Parathyroid adenoma (tissue), 2 donors: Measurements from ENCODE around the gene UBR2.

Experiments
- H2AFZ ChIP-seq: fragments of 300-600 bp; sonication (generic); one replicate; pipeline ENCODE4 v1.7.0; 2017; ENCODE audit warnings: antibody characterized with exemption, mild to moderate bottlenecking
- H3K27ac ChIP-seq: fragments of 300-600 bp; sonication (generic); one replicate; pipeline ENCODE4 v1.7.0; 2017
- H3K27me3 ChIP-seq: fragments of 300-600 bp; sonication (generic); one replicate; pipeline ENCODE4 v1.7.0; 2017; ENCODE audit warnings: low read length; ENCODE audit not compliant: control insufficient read depth, insufficient read depth
- H3K36me3 ChIP-seq: fragments of 300-600 bp; sonication (generic); one replicate; pipeline ENCODE4 v1.7.0; 2017; ENCODE audit warnings: low read length; ENCODE audit not compliant: control insufficient read depth, insufficient read depth
- H3K4me1 ChIP-seq: fragments of 300-600 bp; sonication (generic); one replicate; pipeline ENCODE4 v1.7.0; 2017; ENCODE audit warnings: control low read depth
- H3K4me2 ChIP-seq: fragments of 300-600 bp; sonication (generic); one replicate; pipeline ENCODE4 v1.7.0; 2017; ENCODE audit warnings: low read length
- H3K4me3 ChIP-seq: fragments of 300-600 bp; sonication (generic); one replicate; pipeline ENCODE4 v1.7.0; 2017; ENCODE audit warnings: low read depth, low read length
- H3K79me2 ChIP-seq: fragments of 300-600 bp; sonication (generic); one replicate; pipeline ENCODE4 v1.7.0; 2017; ENCODE audit warnings: control low read depth
- H3K9ac ChIP-seq: fragments of 300-600 bp; sonication (generic); one replicate; pipeline ENCODE4 v1.7.0; 2017; ENCODE audit warnings: mild to moderate bottlenecking
- H3K9me3 ChIP-seq: fragments of 300-600 bp; sonication (generic); one replicate; pipeline ENCODE4 v1.7.0; 2017; ENCODE audit warnings: low read length; ENCODE audit not compliant: control insufficient read depth
- CTCF ChIP-seq: fragments of 300-600 bp; sonication (generic); IDR thresholded peaks from one replicate; pipeline ENCODE4 v1.7.0; 2017; ENCODE audit warnings: antibody characterized with exemption, mild to moderate bottlenecking
- donor health status: primary hyperparathyroidism.

UBR2 gene

GRCh38 chr6:42522036-42522435, 41.8 kb upstream of the UBR2 start:
- Histone ChIP-seq H3K79me2 (no peaks in the 10 kb centered on the region), H3K36me3 (no peaks in the 10 kb centered on the region), H3K4me2 (no peak overlapping the region), H3K4me3 (no peak overlapping the region), H3K27me3 (no peaks in the 10 kb centered on the region), H3K27ac (no peak overlapping the region), H3K9me3 (no peaks in the 10 kb centered on the region), H3K9ac (no peak overlapping the region), H3K4me1 (no peaks in the 10 kb centered on the region), H2AFZ (no peak overlapping the region)
- no peak for TF ChIP-seq CTCF

- no peak overlapping the region for H3K27ac ChIP-seq
- H3K36me3 ChIP-seq = no peaks in the 10 kb centered on the region
- H3K4me2 ChIP-seq = no peak overlapping the region
- H3K9ac ChIP-seq = no peak overlapping the region
- no peaks in the 10 kb centered on the region for H3K4me1 ChIP-seq
- no peak for TF ChIP-seq CTCF
- no peaks in the 10 kb centered on the region for H3K79me2 ChIP-seq
- H3K27me3 ChIP-seq = no peaks in the 10 kb centered on the region
- H3K4me3 ChIP-seq = no peak overlapping the region
- no peak overlapping the region for H2AFZ ChIP-seq
- H3K9me3 ChIP-seq = no peaks in the 10 kb centered on the region
These were observed 40.7 kb upstream of the UBR2 start for GRCh38 chr6:42522942-42523814.

- no peak overlapping the region for H3K4me3 ChIP-seq
These were observed 38.6 kb upstream of the UBR2 start for GRCh38 chr6:42525206-42525605.

GRCh38 chr6:42526616-42527015, 37.2 kb upstream of the UBR2 start:
- no peaks in the 10 kb centered on the region for H3K36me3 ChIP-seq
- no peak for TF ChIP-seq CTCF
- no peak overlapping the region for H3K27ac ChIP-seq
- H2AFZ ChIP-seq = no peak overlapping the region
- no peak overlapping the region for H3K4me3 ChIP-seq
- no peak overlapping the region for H3K4me2 ChIP-seq
- H3K9ac ChIP-seq = no peak overlapping the region
- H3K4me1 ChIP-seq = no peaks in the 10 kb centered on the region
- H3K9me3 ChIP-seq = no peaks in the 10 kb centered on the region
- no peaks in the 10 kb centered on the region for H3K27me3 ChIP-seq
- no peaks in the 10 kb centered on the region for H3K79me2 ChIP-seq

More at GRCh38 chr6:42525206-42525605, 38.6 kb upstream of the UBR2 start:
- H3K9ac ChIP-seq = no peak overlapping the region
- no peak overlapping the region for H3K4me2 ChIP-seq
- no peaks in the 10 kb centered on the region for H3K27me3 ChIP-seq
- H3K4me1 ChIP-seq = no peaks in the 10 kb centered on the region
- H3K79me2 ChIP-seq = no peaks in the 10 kb centered on the region
- no peak overlapping the region for H3K27ac ChIP-seq
- H3K36me3 ChIP-seq = no peaks in the 10 kb centered on the region
- no peak for TF ChIP-seq CTCF
- no peaks in the 10 kb centered on the region for H3K9me3 ChIP-seq
- H2AFZ ChIP-seq = no peak overlapping the region

GRCh38 chr6:42527204-42527603, 36.6 kb upstream of the UBR2 start:
- H3K9ac ChIP-seq = no peak overlapping the region
- no peaks in the 10 kb centered on the region for H3K27me3 ChIP-seq
- no peak overlapping the region for H2AFZ ChIP-seq
- no peak overlapping the region for H3K4me3 ChIP-seq
- H3K4me1 ChIP-seq = no peaks in the 10 kb centered on the region
- no peak overlapping the region for H3K4me2 ChIP-seq
- no peak for TF ChIP-seq CTCF
- no peak overlapping the region for H3K27ac ChIP-seq
- no peaks in the 10 kb centered on the region for H3K9me3 ChIP-seq
- H3K79me2 ChIP-seq = no peaks in the 10 kb centered on the region
- H3K36me3 ChIP-seq = no peaks in the 10 kb centered on the region
